Memory B cell (primary cell): ENCODE measurements around the gene BMP8B.

Experiments used
- ATAC-seq: fragments of 150-1000 bp; cut with Tn5 transposase; 2 replicates; pipeline ENCODE4 v1.10.0; 2021; ENCODE audit warnings: low read depth, mild to moderate bottlenecking, moderate library complexity
- DNase-seq, 2 donors: peaks; one replicate each; pipeline ENCODE4 v3.0.0; 2022; ENCODE audit warnings: low spot score in 2 of 2
- H3K27ac Mint-ChIP-seq: one replicate; pipeline ENCODE4 v1.8.0; 2022; ENCODE audit warnings: mild to moderate bottlenecking, moderate library complexity, mixed read lengths
- H3K27me3 Mint-ChIP-seq: one replicate; pipeline ENCODE4 v1.8.0; 2022; ENCODE audit warnings: mixed read lengths
- H3K36me3 Mint-ChIP-seq: one replicate; pipeline ENCODE4 v1.8.0; 2022; ENCODE audit warnings: mild to moderate bottlenecking, mixed read lengths
- H3K4me1 Mint-ChIP-seq: one replicate; pipeline ENCODE4 v1.8.0; 2022; ENCODE audit warnings: mixed read lengths
- H3K4me3 Mint-ChIP-seq: one replicate; pipeline ENCODE4 v1.8.0; 2022; ENCODE audit warnings: mild to moderate bottlenecking, moderate library complexity, mixed read lengths
- H3K9me3 Mint-ChIP-seq: one replicate; pipeline ENCODE4 v1.8.0; 2022; ENCODE audit warnings: mixed read lengths

The BMP8B gene

DNA sequence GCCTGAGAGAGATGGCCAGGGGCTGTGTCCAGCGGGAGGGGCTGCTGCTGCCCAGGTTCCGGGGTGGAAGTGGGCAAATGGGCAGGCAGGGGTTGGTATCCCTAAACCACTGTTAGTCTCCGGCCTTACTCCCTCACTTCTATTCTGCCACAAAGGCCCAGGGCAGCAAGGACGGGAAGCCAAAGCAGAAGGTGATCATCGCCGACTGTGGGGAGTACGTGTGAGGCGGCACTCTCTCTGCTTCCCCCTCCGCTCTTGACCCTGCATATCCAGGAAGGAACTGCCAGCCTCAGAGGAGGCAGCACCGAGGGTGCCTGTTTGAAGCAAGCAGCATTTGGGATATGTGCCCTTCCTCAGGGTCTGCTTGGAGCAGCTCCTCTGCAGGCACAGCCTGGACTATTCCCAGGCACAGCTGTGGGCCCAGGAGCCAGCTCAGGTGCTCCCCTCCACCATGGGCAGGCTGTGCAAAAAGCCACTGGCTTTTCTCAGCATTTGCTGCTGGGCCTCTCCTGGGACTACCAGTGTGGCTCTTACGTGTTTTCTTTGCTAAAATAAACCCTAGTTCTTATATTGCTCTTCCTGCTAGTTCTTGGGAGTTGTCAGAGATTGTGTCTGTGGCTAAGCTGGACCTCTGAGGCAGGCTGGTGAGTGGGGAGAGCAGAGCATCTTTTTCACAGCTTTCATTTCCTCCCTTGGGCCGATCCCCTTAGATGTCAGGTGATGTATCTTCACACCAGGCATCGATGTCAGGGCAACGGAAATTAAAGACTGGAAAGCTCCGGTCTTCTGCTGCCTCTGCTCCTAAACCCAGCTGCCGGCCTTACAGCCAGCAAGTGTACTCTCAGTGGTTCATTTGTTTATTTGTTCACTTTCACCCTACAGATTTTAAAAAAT lies 35.3 kb downstream of the BMP8B start:
- DNase-seq = no peak
- H3K36me3 Mint-ChIP-seq = peaks cover 41% of the 10 kb centered on the region
- no peak for ATAC-seq
- no peak overlapping the region for H3K27ac Mint-ChIP-seq
- H3K4me3 Mint-ChIP-seq = no peak overlapping the region
- H3K27me3 Mint-ChIP-seq = no peaks in the 10 kb centered on the region
- no peaks in the 10 kb centered on the region for H3K9me3 Mint-ChIP-seq
- H3K4me1 Mint-ChIP-seq = no peaks in the 10 kb centered on the region

DNA sequence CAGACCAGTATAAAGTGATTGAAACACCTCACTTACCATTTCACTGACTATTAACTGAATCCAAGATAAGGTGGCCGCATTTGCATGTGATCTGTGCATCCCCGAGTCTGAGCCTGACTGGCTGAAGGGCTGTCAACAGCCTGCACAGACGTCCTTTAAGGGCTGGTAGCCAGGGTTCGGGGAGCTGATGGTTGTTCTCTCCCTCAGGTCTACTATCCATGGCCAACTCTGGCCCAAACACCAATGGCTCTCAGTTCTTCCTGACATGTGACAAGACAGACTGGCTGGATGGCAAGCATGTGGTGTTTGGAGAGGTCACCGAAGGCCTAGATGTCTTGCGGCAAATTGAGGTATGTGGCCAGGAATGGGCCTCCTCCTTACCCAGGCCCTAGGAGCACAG lies 36.0 kb downstream of the BMP8B start:
- ATAC-seq (no peak), DNase-seq (no peak)
- H3K27ac Mint-ChIP-seq = no peak overlapping the region
- peaks cover 37% of the 10 kb centered on the region for H3K36me3 Mint-ChIP-seq
- H3K4me1 Mint-ChIP-seq = no peaks in the 10 kb centered on the region
- no peak overlapping the region for H3K4me3 Mint-ChIP-seq
- no peaks in the 10 kb centered on the region for H3K27me3 Mint-ChIP-seq
- H3K9me3 Mint-ChIP-seq = no peaks in the 10 kb centered on the region

DNA sequence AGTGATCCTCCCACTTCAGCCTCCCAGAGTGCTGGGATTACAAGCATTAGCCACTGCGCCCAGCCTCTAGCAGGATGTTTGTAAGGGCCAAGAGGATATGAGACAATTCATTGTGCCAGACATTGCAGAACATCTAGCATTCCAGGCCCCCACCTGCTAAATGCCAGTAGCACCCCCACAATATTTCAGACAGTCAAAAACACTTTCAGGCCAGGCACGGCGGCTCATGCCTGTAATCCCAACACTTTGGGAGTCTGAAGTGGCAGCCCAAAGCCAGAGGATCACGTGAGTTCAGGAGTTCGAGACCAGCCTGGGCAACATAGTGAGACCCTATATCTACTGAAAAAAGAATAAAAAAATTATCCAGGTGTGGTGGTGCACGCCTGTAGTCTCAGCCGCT lies 37.1 kb downstream of the BMP8B start:
- Mint-ChIP-seq H3K4me3 (no peak overlapping the region), H3K4me1 (no peaks in the 10 kb centered on the region), H3K36me3 (peaks cover 40% of the 10 kb centered on the region), H3K9me3 (no peaks in the 10 kb centered on the region), H3K27me3 (no peaks in the 10 kb centered on the region), H3K27ac (no peak overlapping the region)
- no peak for DNase-seq
- ATAC-seq = no peak

DNA sequence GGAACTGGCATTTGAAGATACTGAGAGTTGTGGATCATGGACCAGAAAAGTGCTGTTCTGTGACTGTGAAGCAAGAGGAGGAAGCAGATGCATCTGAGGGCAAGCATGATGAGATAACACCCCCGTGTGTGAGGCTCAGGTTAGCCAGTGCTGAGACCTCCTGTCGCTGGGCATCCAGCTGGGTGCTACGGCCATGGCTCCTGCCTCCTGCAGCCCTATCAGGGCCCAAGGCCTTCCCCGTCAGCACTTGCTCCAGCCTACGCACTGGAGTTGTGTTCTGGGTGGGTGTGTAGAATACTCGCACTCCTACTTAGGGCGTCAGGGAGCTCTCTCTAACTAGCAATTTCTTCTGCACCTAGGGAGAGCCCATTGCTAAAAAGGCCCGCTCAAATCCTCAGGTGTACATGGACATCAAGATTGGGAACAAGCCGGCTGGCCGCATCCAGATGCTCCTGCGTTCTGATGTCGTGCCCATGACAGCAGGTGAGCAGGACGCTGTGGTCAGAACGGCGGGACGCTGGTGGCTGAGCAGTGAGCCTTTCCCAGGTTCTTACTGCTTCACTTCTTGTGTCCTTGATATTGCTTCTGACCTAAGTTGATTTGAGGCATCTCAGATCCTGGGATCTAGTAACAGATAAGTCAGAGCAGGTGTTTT lies 43.5 kb downstream of the BMP8B start:
- Mint-ChIP-seq H3K27me3 (no peaks in the 10 kb centered on the region), H3K4me1 (peaks cover 2% of the 10 kb centered on the region), H3K9me3 (no peaks in the 10 kb centered on the region), H3K27ac (no peak overlapping the region), H3K4me3 (no peak overlapping the region), H3K36me3 (peaks cover 55% of the 10 kb centered on the region)
- ATAC-seq (no peak), DNase-seq (no peak)

DNA sequence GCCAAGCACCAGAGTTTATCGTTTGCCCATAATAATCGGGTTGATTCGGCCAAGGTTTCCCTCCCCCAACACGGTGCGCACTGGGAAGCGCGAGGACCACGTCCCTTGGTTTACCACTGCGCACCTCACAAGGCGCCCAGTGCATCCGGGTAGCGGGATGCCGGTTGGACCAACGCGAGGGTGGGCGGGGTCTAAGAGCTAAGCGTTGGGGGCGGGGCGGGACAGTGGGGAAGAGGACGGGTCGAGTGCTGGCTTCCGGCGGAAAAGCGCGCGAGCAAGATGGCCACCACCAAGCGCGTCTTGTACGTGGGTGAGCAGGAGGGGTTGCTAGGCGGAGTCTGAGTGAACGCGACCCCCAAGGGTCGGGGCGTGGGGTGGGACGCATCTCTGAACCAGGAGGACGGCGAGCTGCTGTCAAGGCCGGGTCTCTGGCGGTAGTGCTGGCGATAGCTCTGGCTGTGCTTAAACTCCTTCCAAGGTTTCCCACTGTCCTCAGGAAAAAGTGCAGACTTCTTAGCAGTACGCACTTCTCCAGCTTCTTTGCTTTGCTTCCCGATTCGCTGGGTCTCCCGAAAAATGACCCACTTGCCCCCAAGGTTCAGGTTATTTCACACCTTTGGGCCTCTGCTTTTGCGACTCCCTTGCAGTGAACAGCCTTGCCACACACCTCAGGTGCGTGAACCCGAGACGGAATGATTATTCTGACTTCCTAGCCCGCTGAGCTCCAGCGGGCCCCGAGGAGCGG lies 49.9 kb downstream of the BMP8B start, which contains the start of gene PPIE:
Gene PPIE (plus strand): TSS at position 261 of the 745 bp plus-strand sequence. CDS start 19 bp downstream, at position 280.
- Mint-ChIP-seq H3K27me3 (peaks cover 13% of the 10 kb centered on the region), H3K4me3 (peak within 1 kb of the TSS; percentile 93), H3K36me3 (peaks cover 18% of the 10 kb centered on the region), H3K27ac (peak within 1 kb of the TSS; percentile 94), H3K9me3 (peaks cover 2% of the 10 kb centered on the region), H3K4me1 (peaks cover 13% of the 10 kb centered on the region)
- DNase-seq (peak; percentile 74 to 83), ATAC-seq (peak; percentile 98)

DNA sequence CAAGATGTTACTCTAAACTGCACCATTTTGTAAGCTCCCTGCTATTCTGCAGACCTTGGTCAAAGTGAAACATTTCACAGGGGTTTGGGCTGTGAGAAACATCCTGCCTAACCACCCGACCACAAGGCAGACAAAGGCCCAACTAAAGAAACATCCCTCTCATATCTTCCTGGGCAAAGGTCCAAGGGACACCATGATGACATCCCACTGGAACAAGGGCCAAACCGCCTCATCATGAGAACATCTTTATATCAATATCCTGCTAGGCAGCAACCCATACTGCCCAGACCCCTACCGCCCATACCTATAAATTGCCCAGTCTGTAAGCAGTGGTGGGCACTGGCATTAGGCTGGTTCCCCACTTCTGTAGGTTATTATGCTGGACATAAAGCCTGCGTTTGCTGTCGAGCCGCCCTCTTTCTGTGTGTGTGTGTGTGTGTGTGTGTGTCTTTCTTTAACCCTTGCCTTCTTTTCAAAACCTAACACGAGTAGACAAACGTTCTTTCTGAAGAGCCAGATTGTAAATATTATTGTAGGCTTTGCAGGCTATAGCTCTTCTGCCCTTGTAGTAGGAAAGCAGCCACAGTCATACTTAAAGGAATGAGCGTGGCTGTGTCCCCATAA lies 51.0 kb downstream of the BMP8B start:
- peaks cover 13% of the 10 kb centered on the region for H3K36me3 Mint-ChIP-seq
- H3K9me3 Mint-ChIP-seq = peaks cover 2% of the 10 kb centered on the region
- H3K4me3 Mint-ChIP-seq = no peak overlapping the region
- DNase-seq (no peak), ATAC-seq (no peak)
- H3K27ac Mint-ChIP-seq = no peak overlapping the region
- peaks cover 13% of the 10 kb centered on the region for H3K27me3 Mint-ChIP-seq
- peaks cover 13% of the 10 kb centered on the region for H3K4me1 Mint-ChIP-seq

DNA sequence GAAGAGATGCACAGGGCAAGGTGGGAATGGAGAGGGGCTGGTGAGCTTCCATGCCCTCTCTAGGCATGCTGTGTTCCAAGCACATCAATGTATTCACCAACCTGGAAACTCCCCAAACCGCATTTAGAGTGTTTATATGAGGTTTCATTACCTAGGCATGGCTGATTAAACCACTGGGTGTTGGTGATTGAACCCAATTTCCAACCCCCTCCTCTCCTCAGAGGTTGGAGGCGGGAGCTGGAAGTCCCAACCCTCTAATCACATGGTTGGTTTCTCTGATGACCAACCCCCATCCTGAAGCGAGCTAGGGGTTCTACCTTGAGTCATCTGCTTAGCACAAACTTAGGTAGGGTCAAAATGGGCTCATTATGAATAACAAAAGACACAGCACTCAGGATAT lies 52.9 kb downstream of the BMP8B start:
- Mint-ChIP-seq H3K4me1 (peaks cover 13% of the 10 kb centered on the region), H3K27ac (no peak overlapping the region), H3K27me3 (peaks cover 15% of the 10 kb centered on the region), H3K36me3 (peaks cover 2% of the 10 kb centered on the region), H3K9me3 (peaks cover 2% of the 10 kb centered on the region), H3K4me3 (no peak overlapping the region)
- DNase-seq (no peak), ATAC-seq (no peak)

DNA sequence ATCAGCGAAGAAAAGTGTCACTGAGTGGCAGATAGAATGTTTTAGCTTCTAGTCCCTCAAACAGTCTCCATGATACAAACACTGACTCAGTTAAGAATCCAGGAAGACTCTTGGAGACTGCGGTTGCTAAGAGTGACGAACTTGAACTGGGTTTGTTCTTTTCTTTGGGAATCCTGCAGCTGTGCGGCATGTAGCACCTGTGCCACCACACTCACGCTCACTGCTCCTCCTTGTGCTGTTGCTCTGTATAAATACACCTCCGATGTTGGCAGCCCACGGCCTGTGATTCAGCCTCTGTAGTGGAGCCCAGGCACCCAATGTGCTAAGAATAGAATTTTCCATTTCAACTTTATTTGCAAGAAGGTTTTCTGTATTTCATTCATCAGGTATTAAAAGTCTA lies 55.5 kb downstream of the BMP8B start:
- peaks cover 19% of the 10 kb centered on the region for H3K27me3 Mint-ChIP-seq
- H3K4me1 Mint-ChIP-seq = peaks cover under 1% of the 10 kb centered on the region
- ATAC-seq = no peak
- H3K27ac Mint-ChIP-seq = no peak overlapping the region
- no peak for DNase-seq
- peaks cover 2% of the 10 kb centered on the region for H3K9me3 Mint-ChIP-seq
- H3K4me3 Mint-ChIP-seq = no peak overlapping the region
- H3K36me3 Mint-ChIP-seq = no peaks in the 10 kb centered on the region

DNA sequence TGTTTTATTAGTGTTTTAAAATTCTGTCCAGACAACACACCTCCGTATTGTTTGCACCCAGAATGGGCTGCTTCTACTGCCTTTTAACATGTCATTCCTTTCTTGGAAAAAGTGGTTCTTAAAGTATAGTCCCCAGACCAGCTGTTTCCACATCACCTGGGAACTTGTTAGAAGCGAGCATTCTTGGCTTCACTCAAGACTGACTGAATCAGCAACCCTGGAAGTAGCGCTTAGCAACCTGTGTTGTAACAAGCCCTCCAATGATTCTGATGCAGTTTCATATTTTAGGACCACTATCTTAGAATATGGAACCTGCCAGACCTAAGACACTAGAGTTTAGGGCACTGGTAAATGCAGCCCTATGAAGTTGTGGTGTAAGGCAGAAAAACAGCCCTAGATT lies 55.9 kb downstream of the BMP8B start:
- ATAC-seq = no peak
- Mint-ChIP-seq H3K4me1 (peaks cover 5% of the 10 kb centered on the region), H3K27me3 (peaks cover 21% of the 10 kb centered on the region), H3K4me3 (no peak overlapping the region), H3K27ac (no peak overlapping the region), H3K36me3 (no peaks in the 10 kb centered on the region), H3K9me3 (peaks cover 2% of the 10 kb centered on the region)
- no peak for DNase-seq

DNA sequence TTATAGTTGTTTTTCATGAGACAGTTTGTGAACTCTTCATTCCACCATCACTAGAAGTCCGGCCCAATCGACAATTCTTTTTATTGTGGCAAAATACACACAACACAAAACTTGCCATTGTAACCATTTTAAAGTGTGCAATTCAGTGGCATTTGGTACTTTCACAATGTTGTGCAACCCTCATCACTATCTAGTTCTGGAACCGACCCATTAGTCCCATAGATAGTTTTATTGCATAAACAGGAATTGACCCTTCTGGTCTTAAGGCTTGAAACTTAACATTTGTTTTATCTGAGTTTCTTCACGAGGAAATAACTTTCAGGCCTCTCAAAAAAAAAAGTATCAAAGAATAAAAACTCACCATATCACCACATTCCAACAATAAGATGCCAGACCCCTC lies 58.8 kb downstream of the BMP8B start:
- Mint-ChIP-seq H3K9me3 (no peaks in the 10 kb centered on the region), H3K4me1 (peaks cover 6% of the 10 kb centered on the region), H3K27ac (no peak overlapping the region), H3K4me3 (no peak overlapping the region), H3K36me3 (no peaks in the 10 kb centered on the region), H3K27me3 (peaks cover 16% of the 10 kb centered on the region)
- DNase-seq = no peak
- no peak for ATAC-seq

DNA sequence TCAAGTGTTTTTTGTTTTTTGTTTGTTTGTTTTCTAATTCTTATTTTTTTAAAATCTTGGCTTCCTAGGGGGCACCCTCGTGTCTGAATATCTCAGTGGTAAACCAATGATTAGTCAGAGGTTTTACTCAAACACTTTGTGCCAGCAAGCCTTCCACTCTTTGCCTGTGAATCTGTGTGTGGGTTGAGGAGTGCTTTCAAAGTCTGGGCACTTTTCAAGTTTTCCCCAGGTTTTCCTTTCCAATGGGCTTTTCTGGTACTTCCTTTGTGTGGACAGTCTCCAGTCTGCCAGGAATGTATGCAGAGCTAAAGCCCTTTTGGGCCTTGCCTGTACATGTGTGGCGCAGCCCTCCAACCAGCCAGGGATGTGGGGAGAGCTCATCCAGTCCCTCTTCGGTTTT lies 59.6 kb downstream of the BMP8B start:
- Mint-ChIP-seq H3K27me3 (peaks cover 13% of the 10 kb centered on the region), H3K9me3 (no peaks in the 10 kb centered on the region), H3K27ac (no peak overlapping the region), H3K4me3 (peak overlapping the region; percentile 68), H3K4me1 (peaks cover 6% of the 10 kb centered on the region), H3K36me3 (no peaks in the 10 kb centered on the region)
- no peak for ATAC-seq
- DNase-seq = no peak

DNA sequence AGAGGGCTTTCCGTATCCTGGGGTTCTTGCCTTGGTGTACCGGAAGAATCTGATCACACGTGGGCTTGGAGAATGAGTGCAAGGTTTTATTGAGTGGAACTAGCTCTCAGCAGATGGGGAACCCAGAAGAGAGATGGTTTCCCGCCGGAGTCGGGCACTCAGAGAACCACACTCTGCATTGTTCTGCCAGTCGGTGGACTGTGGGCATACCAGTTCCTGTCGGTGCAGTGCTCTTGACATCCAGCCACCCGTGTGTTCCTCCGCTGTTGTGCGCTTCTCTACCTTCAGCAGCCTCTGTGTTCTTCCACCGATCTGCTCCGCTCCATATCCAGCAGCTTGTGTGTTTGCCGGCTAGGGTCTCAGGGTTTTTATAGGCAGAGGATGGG lies 60.7 kb downstream of the BMP8B start:
- H3K4me1 Mint-ChIP-seq = peaks cover 6% of the 10 kb centered on the region
- H3K27ac Mint-ChIP-seq = peak overlapping the region; percentile 38
- peak overlapping the region; percentile 85 for H3K4me3 Mint-ChIP-seq
- H3K27me3 Mint-ChIP-seq = peaks cover 12% of the 10 kb centered on the region
- H3K36me3 Mint-ChIP-seq = no peaks in the 10 kb centered on the region
- ATAC-seq (peak; percentile 80), DNase-seq (no peak)
- no peaks in the 10 kb centered on the region for H3K9me3 Mint-ChIP-seq

DNA sequence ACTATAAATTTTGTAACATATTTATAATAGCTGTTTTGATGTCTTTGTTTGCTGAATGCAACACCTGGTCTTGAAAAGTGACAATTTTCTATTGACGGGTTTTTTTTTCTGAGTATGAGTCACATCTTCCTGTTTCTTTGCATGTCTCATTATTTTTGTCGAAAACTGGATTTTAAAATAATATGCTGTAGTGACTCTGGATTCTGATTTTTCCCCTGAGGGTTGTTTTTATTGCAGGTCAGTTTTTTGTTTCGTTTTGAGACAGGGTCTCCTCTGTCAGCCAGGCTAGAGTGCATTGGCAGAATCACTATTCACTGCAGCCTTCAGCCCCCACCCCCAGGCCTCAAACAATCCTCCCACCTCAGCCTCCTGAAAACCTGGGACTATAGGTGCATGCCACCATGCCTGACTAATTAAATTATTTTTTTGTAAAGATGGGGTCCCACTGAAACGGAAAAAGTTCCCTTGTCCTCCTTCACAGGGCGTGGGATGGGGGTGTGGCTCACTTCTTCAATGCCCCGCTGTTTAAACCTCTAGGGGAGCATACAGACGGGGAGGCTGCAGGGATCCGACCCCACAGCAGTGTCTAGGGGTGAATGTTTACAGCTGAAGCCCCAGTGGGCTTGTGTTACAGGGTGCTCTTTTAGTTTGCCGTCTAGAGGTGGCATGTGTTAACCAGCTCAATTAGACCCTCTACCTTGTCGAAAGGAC lies 61.3 kb downstream of the BMP8B start:
- peak overlapping the region; percentile 85 for H3K4me3 Mint-ChIP-seq
- H3K4me1 Mint-ChIP-seq = peaks cover 6% of the 10 kb centered on the region
- no peak overlapping the region for H3K27ac Mint-ChIP-seq
- no peaks in the 10 kb centered on the region for H3K36me3 Mint-ChIP-seq
- H3K9me3 Mint-ChIP-seq = no peaks in the 10 kb centered on the region
- DNase-seq (no peak), ATAC-seq (peak; percentile 21)
- peaks cover 12% of the 10 kb centered on the region for H3K27me3 Mint-ChIP-seq
